SK-N-SH treated with all-trans-retinoic acid at 6 μM for 48 hours (cell line): ENCODE results near the gene GREB1L.

Source experiments
- ARNTL ChIP-seq: fragments of 450-650 bp; formaldehyde crosslinking; IDR thresholded peaks from 2 replicates; pipeline ENCODE4 v1.5.0; 2020; ENCODE audit warnings: low read depth, mild to moderate bottlenecking, moderate library complexity, borderline replicate concordance
- CSDC2 ChIP-seq: fragments of 250-450 bp; sonication (Bioruptor Pico); IDR thresholded peaks from 2 replicates; pipeline ENCODE4 v1.5.0; 2020; ENCODE audit warnings: mild to moderate bottlenecking, moderate library complexity
- ESRRG ChIP-seq: fragments of 250-450 bp; sonication (Bioruptor Pico); IDR thresholded peaks from 2 replicates; pipeline ENCODE4 v1.6.1; 2021; ENCODE audit warnings: mild to moderate bottlenecking
- ISL1 ChIP-seq: fragments of 250-450 bp; sonication (Bioruptor Pico); IDR thresholded peaks from 2 replicates; pipeline ENCODE4 v2.1.2; 2022; ENCODE audit warnings: mild to moderate bottlenecking, moderate library complexity
- PATZ1 ChIP-seq: fragments of 250-450 bp; sonication (Bioruptor Pico); IDR thresholded peaks from 2 replicates; pipeline ENCODE4 v1.8.0; 2020; ENCODE audit warnings: mild to moderate bottlenecking, moderate library complexity, borderline replicate concordance
- SNAI2 ChIP-seq: fragments of 250-450 bp; sonication (Bioruptor Pico); IDR thresholded peaks from 2 replicates; pipeline ENCODE4 v1.5.0; 2020; ENCODE audit warnings: mild to moderate bottlenecking, moderate library complexity
- TCF4 ChIP-seq: fragments of 250-450 bp; sonication (Bioruptor Pico); IDR thresholded peaks from 2 replicates; pipeline ENCODE4 v1.8.0; 2021; ENCODE audit warnings: mild to moderate bottlenecking, moderate library complexity, borderline replicate concordance
- ZNF70 ChIP-seq: fragments of 450-650 bp; formaldehyde crosslinking; IDR thresholded peaks from 2 replicates; pipeline ENCODE4 v1.5.0; 2020; ENCODE audit warnings: mild to moderate bottlenecking, moderate library complexity
- ZNF8 ChIP-seq: fragments of 450-650 bp; formaldehyde crosslinking; IDR thresholded peaks from 2 replicates; pipeline ENCODE4 v1.5.0; 2020; ENCODE audit warnings: mild to moderate bottlenecking, moderate library complexity

GRCh38 chr18:21525916-21526315, 283.9 kb downstream of the GREB1L start:
- TF ChIP-seq ZNF8 (CRISPR knock-in tag) (no peak), PATZ1 (no peak), SNAI2 (CRISPR knock-in tag) (no peak), CSDC2 (CRISPR knock-in tag) (no peak), ARNTL (CRISPR knock-in tag) (no peak), TCF4 (CRISPR knock-in tag) (no peak), ISL1 (CRISPR knock-in tag) (no peak), ESRRG (CRISPR knock-in tag) (no peak), ZNF70 (CRISPR knock-in tag) (no peak)
